Retinal pigment epithelial cell (primary cell): ENCODE results near the gene THAP3.

Source experiments
- DNase-seq: peaks from one replicate; pipeline ENCODE4 v3.0.0-alpha.2; 2010; ENCODE audit warnings: low read depth
- H3K4me3 ChIP-seq: 2 replicates; pipeline ENCODE4 v1.5.1; 2011; ENCODE audit warnings: mild to moderate bottlenecking, low read length, control low read depth, moderate library complexity
- CTCF ChIP-seq: conservative IDR thresholded peaks from 2 replicates; pipeline ENCODE4 v1.5.1; 2011; ENCODE audit warnings: low read depth, low read length, control low read depth, inconsistent platforms

The THAP3 gene

GRCh38 chr1:6591644-6592043 is 33.0 kb upstream of the THAP3 start:
- H3K4me3 ChIP-seq = no peak overlapping the region
- TF ChIP-seq CTCF = no peak
- no peak for DNase-seq

DNA sequence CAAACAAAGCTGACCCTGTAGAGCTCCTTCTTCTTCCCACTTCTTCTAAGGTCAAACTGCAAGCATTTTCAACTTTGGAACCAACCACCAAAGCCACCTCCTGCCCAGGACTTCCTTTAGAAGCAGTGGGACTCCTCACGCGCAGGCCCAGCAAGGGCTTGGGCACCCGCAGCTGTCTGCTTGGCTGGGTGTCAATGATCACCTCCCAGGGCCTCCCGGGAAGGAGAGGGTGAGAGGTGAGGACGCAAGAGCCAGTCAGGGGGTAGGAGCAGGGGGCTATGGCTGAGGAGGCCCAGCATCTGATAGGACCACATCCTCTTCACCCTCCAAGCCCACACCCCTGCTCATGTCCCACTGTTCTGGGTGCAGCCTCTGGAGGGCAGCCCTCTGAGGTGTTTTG is 32.2 kb upstream of the THAP3 start:
- TF ChIP-seq CTCF = no peak
- DNase-seq = no peak

DNA sequence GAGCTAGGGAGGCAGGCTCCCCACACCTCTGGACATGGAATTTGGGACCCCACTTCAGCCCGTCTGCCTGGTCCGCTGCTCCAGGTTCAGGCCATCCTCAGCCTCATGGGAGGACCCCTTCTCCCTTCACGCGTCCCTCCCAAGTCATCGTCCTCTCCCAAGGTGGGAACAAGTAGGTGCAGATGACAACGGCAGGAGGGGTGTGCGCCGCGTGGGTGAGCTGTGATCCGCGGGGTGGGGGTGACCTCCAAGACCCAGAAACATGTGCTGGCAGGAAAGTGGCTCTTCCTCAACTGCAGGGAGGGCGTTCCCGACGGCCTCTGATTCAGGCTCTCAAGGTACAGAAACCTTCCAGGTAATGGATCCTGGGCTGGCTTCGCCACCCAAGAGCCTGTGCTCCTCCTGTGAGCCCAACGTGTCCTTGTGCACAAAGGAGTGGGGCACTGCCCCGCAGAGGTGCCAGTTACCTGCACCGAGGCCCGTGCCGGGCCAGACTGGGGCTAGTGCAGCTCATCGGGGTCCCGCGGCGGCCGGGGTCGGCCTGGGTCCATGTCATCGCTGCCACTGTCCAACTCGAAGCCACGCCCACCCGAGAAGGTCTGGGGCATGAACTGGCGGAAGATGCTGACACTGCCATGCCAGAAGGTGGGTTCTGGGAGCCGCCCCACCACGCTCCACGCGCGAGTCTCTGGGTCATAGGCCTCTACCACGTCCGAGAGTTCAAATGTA is 31.6 kb upstream of the THAP3 start:
- no peak for TF ChIP-seq CTCF
- no peak for DNase-seq
- H3K4me3 ChIP-seq = no peak overlapping the region

More for the DNA sequence above, 32.2 kb upstream of the THAP3 start:
- H3K4me3 ChIP-seq = no peak overlapping the region

- no peak overlapping the region for H3K4me3 ChIP-seq
Observed at GRCh38 chr1:6593810-6594209, 30.9 kb upstream of the THAP3 start.

GRCh38 chr1:6594977-6595740 is 29.5 kb upstream of the THAP3 start:
- no peak for TF ChIP-seq CTCF
- DNase-seq = no peak
- H3K4me3 ChIP-seq = no peak overlapping the region

More at GRCh38 chr1:6593810-6594209, 30.9 kb upstream of the THAP3 start:
- no peak for DNase-seq
- no peak for TF ChIP-seq CTCF

DNA sequence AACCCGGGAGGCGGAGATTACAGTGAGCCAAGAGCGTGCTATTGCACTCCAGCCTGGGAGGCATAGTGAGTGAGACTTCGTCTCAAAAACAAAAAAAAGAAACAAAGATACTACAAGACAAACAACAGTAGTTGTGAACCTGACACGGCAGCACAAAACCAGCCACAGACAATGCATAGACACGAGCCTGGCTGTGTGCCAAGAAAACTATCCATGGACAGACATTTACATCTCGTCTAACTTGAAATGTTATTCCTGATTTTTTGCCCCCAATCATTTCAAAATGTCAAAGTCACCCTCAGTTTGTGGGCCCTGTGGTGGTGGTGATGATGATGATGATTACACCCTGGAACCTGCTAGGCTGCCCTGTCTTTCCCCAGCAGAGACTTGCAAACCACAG is 28.3 kb upstream of the THAP3 start:
- no peak for DNase-seq
- TF ChIP-seq CTCF = no peak
- H3K4me3 ChIP-seq = no peak overlapping the region
